Ovary (tissue), 3 donors: ENCODE measurements around the gene CDKAL1.

ENCODE experiments used
- EP300 ChIP-seq: sonication (generic); formaldehyde crosslinking; IDR thresholded peaks from one replicate; pipeline ENCODE4 v1.6.1; 2017; ENCODE audit warnings: antibody characterized with exemption
- POLR2A ChIP-seq: fragments of 450-650 bp; IDR thresholded peaks from one replicate; pipeline ENCODE4 v1.6.1; 2017; ENCODE audit warnings: antibody characterized with exemption, mild to moderate bottlenecking, moderate library complexity
- TF ChIP-seq, protein P1 (sequence below), 3 donors: fragments of 450-650 bp in 2 of 3; fragments of 200-600 bp in 1 of 3; IDR thresholded peaks; one replicate each; pipeline versions ENCODE4 v1.5.1 to v1.8.0; 2016 to 2022; ENCODE audit warnings: antibody characterized with exemption in 3 of 3, mild to moderate bottlenecking in 1 of 3
- donor health status: DM: no; HTN: no; CAD: no.

DNA sequence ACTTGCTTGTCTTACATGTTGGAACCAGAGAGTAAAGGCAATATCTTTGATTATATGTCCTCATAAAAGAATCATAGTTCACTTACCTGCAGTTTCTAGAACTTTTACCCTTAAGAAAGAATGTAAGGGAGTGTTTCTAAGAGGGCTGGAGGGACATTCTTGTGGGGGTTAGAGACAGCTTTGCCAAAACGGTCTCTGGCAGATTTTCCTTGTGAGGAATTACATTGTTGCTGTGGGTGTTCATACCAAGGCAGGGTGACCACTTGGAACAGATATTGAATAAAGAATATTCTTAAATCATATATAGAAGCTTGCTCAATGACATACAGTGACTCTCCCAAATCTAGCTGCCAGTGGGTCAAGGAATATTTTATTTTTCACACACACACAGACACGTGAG is 541.7 kb downstream of the CDKAL1 start:
- no peak for TF ChIP-seq POLR2A
- TF ChIP-seq, protein P1, sequence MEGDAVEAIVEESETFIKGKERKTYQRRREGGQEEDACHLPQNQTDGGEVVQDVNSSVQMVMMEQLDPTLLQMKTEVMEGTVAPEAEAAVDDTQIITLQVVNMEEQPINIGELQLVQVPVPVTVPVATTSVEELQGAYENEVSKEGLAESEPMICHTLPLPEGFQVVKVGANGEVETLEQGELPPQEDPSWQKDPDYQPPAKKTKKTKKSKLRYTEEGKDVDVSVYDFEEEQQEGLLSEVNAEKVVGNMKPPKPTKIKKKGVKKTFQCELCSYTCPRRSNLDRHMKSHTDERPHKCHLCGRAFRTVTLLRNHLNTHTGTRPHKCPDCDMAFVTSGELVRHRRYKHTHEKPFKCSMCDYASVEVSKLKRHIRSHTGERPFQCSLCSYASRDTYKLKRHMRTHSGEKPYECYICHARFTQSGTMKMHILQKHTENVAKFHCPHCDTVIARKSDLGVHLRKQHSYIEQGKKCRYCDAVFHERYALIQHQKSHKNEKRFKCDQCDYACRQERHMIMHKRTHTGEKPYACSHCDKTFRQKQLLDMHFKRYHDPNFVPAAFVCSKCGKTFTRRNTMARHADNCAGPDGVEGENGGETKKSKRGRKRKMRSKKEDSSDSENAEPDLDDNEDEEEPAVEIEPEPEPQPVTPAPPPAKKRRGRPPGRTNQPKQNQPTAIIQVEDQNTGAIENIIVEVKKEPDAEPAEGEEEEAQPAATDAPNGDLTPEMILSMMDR (IDR thresholded peaks at IDR 0.05): no peak
- TF ChIP-seq EP300: no peak
